ENCODE data around the gene AS3MT. TPM values are rescaled to one million over a fixed set of nuclear protein-coding genes. Genes with fewer than 3 reads are reported as not detected.

The AS3MT gene
- 11.1 TPM for total RNA-seq

DNA sequence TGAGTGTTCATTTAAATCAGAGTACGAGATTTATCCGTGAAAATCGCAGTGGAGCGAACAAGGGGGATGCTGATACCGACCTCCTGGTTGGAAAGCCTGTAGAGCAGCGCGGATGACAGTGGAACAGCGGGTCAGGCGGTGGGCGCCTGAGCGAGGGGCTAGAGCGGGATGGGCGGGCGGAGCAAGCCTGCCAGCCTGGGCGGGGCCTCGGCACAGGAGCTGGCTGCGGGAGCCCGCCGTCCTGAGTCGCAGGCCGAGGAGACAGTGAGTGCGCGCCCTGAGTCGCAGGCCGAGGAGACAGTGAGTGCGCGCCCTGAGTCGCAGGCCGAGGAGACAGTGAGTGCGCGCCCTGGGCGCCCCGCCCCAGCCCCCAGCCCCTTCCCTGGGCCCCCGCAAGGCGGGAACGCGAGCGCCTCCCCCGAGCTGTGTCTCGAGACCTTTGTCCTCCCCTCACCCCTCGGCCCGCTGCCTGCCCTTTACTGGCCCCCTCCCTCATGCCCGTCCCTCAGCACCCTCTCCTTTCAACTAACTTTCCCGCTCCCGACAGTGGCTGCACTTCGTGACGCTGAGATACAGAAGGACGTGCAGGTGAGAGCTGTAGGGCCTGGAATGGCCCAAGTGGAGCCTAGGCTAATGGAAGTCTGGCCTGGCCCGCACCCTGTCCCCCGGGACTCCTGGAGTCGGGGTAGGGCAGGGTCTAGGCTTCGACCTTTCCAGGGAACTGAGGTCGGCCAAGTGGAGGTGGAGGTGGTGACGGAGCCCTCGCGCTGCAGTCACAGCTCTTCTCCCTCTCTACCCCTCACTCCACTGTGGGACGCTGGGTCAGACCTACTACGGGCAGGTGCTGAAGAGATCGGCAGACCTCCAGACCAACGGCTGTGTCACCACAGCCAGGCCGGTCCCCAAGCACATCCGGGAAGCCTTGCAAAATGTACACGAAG is at the start of gene AS3MT:
AS3MT (plus strand) TSS at position 213 of the 941 bp plus-strand sequence; CDS start at position 336, 123 bp downstream.

DNA sequence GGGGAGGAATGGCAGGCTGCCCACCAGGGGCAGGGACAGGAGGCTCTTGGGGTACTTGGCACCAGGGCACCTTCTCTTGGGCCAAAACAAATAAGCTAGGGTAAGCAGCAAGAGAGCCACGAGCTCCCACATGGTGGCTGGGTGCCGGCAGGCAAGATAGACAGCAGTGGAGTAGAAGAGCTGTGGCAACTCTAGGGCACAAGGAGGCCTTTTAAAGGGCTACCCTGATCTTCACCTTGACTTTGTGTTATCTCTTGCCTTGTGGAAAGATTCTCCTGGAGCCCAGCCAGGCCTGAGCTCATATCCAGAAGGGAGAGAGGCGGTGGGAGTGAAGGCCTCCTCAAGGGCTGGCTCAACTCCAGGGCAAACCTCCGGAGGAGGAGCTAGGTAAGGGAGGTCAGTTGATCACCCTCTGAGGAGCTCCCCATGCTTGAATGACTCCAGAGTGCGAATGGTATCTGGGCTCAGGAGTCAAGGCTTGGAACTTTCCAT is 32.0 kb upstream of the AS3MT start, which contains the start of gene CYP17A1:
CYP17A1 (minus strand) TSS at position 184 of the 492 bp plus-strand sequence; CDS start at position 132, 52 bp downstream.

GRCh38 chr10:102917962-102918816 is 48.9 kb downstream of the AS3MT start, which contains the start of gene CNNM2:
CNNM2 (plus strand) TSS chr10:102918294; CDS start chr10:102918481, 187 bp downstream.

Small RNA genes within 50 kb of the gene (small RNA-seq; reads per million reads assigned to genes)
- gene AS3MT (not detected), gene RF00026 (not detected)

Other genes with a start within 250 kb of the AS3MT start
- gene TRIM8, start 225.0 kb upstream of the AS3MT start, total RNA-seq: 50.1 TPM
- 38.8 TPM for gene ARL3, start 155.1 kb upstream of the AS3MT start, total RNA-seq
- 7.6 TPM for gene SFXN2, start 154.8 kb upstream of the AS3MT start, total RNA-seq
- gene WBP1L, start 125.5 kb upstream of the AS3MT start, total RNA-seq: 36.7 TPM
- not detected for gene CYP17A1, start 32.1 kb upstream of the AS3MT start, total RNA-seq
- gene BORCS7, start 15.2 kb upstream of the AS3MT start, total RNA-seq: 40.6 TPM
- 10.4 TPM for gene CNNM2, start 48.8 kb downstream of the AS3MT start, total RNA-seq